Cardiac muscle cell (in vitro differentiated cells and primary cell): ENCODE results near the gene CRACR2B. TPM values are rescaled to one million over a fixed set of nuclear protein-coding genes. Genes with fewer than 3 reads are reported as not detected.

ENCODE experiments used
- DNase-seq, 2 donors: peaks; one replicate each; pipeline versions ENCODE4 v3.0.0 to v3.0.0-alpha.2; 2010 to 2017; ENCODE audit warnings: low read depth in 1 of 2, low spot score in 1 of 2
- H3K27ac ChIP-seq: fragments of 200-600 bp; sonication (generic); 2 replicates; pipeline ENCODE4 v1.5.1; 2016
- H3K27me3 ChIP-seq: fragments of 200-600 bp; sonication (generic); 2 replicates; pipeline ENCODE4 v1.6.0; 2016; ENCODE audit warnings: control low read depth
- H3K36me3 ChIP-seq: fragments of 200-600 bp; sonication (generic); 2 replicates; pipeline ENCODE4 v1.5.1; 2016; ENCODE audit warnings: control low read depth
- H3K4me1 ChIP-seq: fragments of 200-600 bp; sonication (generic); 2 replicates; pipeline ENCODE4 v1.8.1; 2017; ENCODE audit warnings: low read depth, mild to moderate bottlenecking, mixed run types
- H3K4me3 ChIP-seq: fragments of 200-600 bp; sonication (generic); 2 replicates; pipeline ENCODE4 v1.5.1; 2016; ENCODE audit warnings: mild to moderate bottlenecking
- H3K9me3 ChIP-seq: fragments of 200-600 bp; sonication (generic); 2 replicates; pipeline ENCODE4 v1.5.1; 2017; ENCODE audit warnings: low read depth, mild to moderate bottlenecking, control low read depth
- polyA plus RNA-seq: library from polyadenylated mRNA; unstranded; fragments of >200 nt; fragmentation: Nextera tagmentation; extraction: Ambion mirVana; gene quantifications from 2 replicates; pipeline ENCODE4 v1.2.1, GENCODE V29; 2016
- total RNA-seq: library from RNA; depleted of rRNA; stranded (reverse); fragments of >200 nt; gene quantifications from 2 replicates; pipeline ENCODE4 v1.2.3, GENCODE V29; 2016
- TF ChIP-seq, protein P1 (sequence below): IDR thresholded peaks from 2 replicates; pipeline ENCODE4 v1.5.1; 2012; ENCODE audit warnings: low read depth, mild to moderate bottlenecking, low read length

The CRACR2B gene
- total and polyA plus RNA-seq, 2 experiments from 2014 or later: 84.5 to 91.0 TPM

DNA sequence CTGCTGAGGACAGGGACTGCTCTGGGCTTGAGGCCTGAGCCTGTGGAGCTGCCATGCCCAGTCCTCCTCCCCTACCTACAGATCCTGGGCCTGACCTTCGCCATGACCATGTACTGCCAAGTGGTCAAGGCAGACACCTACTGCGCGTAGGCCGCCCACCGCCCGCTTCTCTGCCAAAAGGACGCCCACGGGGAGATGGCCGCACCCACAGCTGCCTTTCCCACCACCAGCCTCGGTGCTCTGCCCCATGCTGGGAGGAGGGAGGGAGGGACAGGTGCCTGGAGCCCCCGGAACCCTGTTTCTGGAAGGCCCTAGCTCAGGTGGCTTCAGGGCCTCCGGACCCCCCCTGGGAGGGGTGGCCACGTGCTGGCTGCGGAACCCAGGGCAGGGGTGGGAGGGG, 38.8 kb downstream of the CRACR2B start:
- peaks cover 3% of the 10 kb centered on the region for H3K36me3 ChIP-seq
- no peaks in the 10 kb centered on the region for H3K9me3 ChIP-seq
- H3K27ac ChIP-seq: no peak overlapping the region
- DNase-seq: no peak
- H3K27me3 ChIP-seq: no peaks in the 10 kb centered on the region
- no peaks in the 10 kb centered on the region for H3K4me1 ChIP-seq
- TF ChIP-seq, protein P1, sequence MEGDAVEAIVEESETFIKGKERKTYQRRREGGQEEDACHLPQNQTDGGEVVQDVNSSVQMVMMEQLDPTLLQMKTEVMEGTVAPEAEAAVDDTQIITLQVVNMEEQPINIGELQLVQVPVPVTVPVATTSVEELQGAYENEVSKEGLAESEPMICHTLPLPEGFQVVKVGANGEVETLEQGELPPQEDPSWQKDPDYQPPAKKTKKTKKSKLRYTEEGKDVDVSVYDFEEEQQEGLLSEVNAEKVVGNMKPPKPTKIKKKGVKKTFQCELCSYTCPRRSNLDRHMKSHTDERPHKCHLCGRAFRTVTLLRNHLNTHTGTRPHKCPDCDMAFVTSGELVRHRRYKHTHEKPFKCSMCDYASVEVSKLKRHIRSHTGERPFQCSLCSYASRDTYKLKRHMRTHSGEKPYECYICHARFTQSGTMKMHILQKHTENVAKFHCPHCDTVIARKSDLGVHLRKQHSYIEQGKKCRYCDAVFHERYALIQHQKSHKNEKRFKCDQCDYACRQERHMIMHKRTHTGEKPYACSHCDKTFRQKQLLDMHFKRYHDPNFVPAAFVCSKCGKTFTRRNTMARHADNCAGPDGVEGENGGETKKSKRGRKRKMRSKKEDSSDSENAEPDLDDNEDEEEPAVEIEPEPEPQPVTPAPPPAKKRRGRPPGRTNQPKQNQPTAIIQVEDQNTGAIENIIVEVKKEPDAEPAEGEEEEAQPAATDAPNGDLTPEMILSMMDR: no peak
- H3K4me3 ChIP-seq: no peak overlapping the region

DNA sequence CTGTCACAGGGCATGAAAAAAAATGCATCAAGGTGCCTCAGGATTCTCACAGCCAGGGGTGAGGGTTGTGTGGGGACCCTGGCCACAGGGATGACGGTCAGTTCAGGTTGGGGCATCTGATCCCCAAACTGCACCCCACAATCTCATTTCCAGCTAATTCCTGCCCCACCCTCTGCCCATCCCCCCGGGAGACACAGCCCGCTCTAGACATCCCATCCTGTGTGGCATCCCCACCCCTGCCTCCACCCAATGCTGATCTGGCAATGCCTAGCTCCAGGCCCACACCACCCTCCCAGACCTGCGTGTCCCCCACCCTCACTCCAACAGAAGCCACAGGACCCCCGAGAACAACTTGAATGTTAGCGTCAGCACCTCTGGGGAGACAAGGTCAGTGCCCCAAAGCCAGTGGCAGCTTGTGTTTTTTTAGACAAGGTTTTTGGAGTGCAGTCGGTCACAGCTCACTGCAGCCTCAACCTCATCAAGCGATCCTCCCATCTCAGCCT, 40.2 kb downstream of the CRACR2B start:
- no peak overlapping the region for H3K4me3 ChIP-seq
- H3K9me3 ChIP-seq: no peaks in the 10 kb centered on the region
- no peaks in the 10 kb centered on the region for H3K27me3 ChIP-seq
- TF ChIP-seq, protein P1: no peak
- H3K27ac ChIP-seq: no peak overlapping the region
- DNase-seq: no peak
- H3K36me3 ChIP-seq: peaks cover 3% of the 10 kb centered on the region
- H3K4me1 ChIP-seq: no peaks in the 10 kb centered on the region

DNA sequence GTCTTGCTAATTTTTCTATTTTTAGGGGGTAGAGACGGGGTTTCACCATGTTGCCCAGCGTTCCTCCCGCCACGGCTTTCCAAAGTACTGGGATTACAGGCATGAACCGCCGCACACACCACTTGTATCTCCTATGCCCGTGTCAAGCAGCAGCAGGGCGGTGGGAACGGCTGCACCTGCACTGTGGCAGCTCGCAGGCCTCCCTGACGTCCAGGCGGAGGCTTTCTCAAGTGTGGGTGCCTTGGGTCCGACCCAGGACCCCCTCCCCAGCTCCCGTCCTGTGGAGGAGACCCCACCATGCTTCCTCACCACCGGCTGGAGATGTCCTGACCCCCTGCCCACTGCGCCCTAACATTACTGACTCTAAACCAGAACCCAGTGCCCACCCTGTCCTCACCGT, 40.7 kb downstream of the CRACR2B start:
- peaks cover 3% of the 10 kb centered on the region for H3K36me3 ChIP-seq
- no peak overlapping the region for H3K27ac ChIP-seq
- TF ChIP-seq, protein P1: no peak

DNA sequence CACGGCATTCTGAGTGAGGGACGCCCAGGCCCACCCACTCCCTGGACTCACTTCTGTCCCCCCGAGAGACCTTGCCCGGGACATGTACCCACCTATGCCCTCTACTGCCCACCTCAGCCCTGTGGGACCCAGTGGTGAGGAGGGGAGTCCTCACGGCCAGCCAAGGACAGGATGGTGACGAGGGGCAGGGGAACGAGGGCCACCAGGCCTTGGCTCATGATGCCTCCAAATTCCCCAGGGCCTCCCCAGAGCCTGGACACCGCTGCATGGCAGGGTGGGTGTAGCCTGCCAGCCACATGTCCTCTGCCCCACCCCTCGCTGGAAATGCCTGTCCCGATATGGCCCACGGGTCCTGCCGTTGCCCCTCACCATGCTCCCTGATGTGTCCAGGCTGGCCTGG, 41.1 kb downstream of the CRACR2B start:
- Histone ChIP-seq H3K9me3 (no peaks in the 10 kb centered on the region), H3K4me3 (no peak overlapping the region), H3K36me3 (peaks cover 3% of the 10 kb centered on the region), H3K27ac (no peak overlapping the region), H3K27me3 (no peaks in the 10 kb centered on the region), H3K4me1 (no peaks in the 10 kb centered on the region)
- TF ChIP-seq, protein P1: no peak
- no peak for DNase-seq

More for the DNA sequence above, 40.7 kb downstream of the CRACR2B start:
- Histone ChIP-seq H3K4me1 (no peaks in the 10 kb centered on the region), H3K4me3 (no peak overlapping the region), H3K9me3 (no peaks in the 10 kb centered on the region), H3K27me3 (no peaks in the 10 kb centered on the region)
- DNase-seq: no peak

DNA sequence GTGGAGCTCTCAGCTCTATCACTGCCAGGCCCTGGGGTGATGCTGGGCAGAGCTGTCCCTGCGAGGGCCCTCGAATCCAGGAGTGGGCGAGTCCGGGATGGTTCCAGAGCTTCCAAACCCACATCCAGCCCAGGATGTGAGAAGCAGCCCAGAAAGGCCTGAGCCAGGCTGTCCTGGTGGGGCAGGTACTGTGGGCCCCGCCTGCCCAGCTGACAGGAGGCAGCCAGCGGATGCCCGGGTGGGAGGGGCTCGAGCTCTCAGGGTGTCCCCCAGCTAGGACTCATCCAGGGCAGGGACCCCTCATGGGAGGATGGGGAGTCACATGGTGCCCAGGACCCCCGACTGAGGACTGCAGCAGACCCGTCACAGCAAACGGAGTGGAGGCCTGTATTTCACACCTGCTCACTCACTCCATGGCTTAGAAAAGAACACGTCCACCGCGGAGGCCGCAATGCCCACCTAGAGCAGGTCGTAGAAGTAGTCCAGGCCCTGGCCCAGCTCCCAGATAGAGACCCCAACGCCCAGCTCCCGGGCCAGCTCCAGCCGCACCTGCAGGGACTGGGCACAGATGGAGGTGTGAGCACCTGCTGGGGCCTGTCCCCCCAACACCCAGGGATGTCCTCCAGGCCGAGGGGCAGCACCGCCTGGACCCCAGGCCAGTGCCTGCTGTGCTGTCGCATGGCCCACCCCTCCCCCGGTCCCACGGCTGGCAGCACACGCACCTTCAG, 41.8 kb downstream of the CRACR2B start:
- H3K27ac ChIP-seq: no peak overlapping the region
- TF ChIP-seq, protein P1: no peak
- no peak overlapping the region for H3K4me3 ChIP-seq
- peaks cover 3% of the 10 kb centered on the region for H3K36me3 ChIP-seq
- H3K9me3 ChIP-seq: no peaks in the 10 kb centered on the region
- no peak for DNase-seq
- no peaks in the 10 kb centered on the region for H3K27me3 ChIP-seq
- H3K4me1 ChIP-seq: no peaks in the 10 kb centered on the region
